GM21515 (cell line): ENCODE measurements around the gene SORCS2.

ENCODE experiments used
- ATAC-seq: cut with Tn5 transposase; IDR thresholded peaks from one replicate; pipeline ENCODE4 v1.9.1; 2021; ENCODE audit not compliant: unreplicated experiment

Gene SORCS2

DNA sequence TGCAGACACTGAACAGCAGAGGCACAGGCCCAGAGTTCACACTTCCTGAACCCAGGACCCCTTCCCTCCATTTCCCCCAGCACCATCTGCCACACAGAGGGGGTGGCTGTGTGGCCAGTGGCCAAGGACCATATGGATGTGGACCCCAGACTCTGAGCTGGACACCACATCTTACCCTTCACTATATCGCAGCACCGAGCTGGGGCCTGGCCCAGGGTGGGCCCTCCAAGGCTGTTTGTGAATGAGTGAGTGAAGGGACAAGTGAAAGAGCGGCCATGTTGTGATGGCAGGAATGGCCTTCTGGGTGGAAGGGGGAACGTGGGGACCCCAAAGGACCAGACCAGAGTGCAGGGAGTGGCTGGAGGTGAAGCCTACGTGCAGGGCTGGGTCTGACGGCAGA is 498.7 kb downstream of the SORCS2 start:
- no peak for ATAC-seq

DNA sequence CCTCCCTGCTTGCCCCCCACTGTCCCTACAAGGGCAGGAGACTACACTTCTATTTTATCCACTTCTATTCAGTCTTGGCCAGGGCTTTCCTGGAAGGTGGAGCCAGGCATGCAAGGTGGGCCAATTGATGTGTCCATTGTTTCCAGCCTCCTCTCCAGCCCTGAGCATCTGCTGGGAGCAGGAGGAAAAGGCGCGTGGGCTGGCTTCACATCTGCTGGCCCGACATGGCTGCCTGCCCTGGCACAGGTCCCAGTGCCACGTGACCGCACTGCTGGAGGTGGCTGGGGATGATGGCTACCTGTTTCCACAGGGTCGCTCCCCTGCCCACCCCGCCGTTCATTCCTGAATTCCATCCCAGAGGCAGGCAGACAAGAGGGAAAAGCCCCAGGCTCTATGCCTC is 499.6 kb downstream of the SORCS2 start:
- no peak for ATAC-seq

DNA sequence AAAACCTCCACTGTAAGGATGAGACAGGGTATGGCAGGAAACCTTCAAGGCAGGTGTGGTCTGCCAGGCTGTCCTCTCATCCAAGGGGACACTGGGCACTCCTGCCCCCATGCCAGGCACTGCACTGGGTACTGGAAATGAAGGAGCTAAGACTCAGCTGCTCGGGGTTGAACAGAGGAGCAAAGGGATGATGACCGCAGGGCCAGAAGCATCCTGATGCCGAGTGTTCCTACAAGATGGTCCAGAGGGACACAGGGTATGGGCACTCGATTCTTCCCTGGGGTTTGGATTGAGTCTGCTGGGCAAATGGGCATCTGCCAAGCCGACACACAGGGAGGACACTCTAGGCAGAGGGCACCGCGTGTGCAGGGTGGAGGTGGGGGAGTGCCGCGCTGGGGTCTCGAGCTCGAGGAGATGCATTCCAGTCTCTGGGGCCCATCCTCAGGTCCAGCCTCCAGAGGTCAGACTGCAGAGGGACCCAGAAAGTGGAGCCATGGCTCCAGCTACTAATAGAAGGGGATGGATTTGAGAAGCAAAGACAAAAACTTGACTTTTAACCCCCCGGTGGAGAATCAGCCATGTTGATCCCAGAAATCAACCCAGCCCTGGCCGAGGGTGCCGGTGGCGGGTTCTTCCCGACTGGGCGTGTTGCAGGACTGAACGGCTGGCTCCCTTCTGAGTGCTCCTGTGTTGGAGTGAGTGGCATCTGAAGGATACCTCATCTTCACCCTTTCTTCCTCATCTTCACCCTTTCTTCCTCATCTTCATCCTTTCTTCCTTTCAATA is 500.3 kb downstream of the SORCS2 start:
- no peak for ATAC-seq

DNA sequence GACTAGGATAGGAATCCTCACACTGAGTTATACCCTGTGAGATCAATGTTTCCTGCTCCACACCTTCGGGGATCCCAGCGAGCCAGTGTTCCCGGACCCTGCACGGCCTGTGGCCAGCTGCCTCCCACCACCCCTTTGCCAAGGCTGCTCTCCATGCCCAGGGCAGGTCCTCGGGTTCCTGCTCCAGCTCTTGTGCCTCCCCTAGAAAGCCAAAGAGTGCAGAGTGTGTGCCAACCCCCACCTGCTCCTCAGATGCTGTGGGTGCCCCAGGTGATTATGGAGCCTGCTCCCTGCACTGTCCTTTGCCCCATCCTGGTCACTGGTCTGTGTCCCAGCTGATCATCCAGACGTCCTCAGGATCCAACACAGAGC is 500.9 kb downstream of the SORCS2 start:
- ATAC-seq = no peak

DNA sequence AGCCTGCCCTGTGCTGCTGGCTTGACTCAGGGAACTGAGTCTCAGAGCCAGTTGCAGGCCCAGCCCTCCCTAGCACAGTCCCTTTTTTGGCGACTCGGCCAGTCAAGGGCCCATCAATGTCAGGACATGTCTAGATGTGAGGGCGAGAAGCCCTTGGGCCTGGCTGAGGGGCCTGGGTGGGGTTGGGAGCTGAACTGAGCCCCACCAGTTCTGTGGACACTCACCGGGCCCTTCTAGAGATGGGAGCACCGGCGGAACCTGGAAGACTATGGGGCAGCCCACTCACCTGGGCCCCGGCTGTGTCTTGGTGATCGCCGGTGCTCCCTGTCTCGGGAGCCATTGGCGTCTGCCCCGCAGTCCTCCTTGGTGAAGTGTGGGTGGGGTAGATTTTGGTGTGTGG is 501.4 kb downstream of the SORCS2 start:
- no peak for ATAC-seq

DNA sequence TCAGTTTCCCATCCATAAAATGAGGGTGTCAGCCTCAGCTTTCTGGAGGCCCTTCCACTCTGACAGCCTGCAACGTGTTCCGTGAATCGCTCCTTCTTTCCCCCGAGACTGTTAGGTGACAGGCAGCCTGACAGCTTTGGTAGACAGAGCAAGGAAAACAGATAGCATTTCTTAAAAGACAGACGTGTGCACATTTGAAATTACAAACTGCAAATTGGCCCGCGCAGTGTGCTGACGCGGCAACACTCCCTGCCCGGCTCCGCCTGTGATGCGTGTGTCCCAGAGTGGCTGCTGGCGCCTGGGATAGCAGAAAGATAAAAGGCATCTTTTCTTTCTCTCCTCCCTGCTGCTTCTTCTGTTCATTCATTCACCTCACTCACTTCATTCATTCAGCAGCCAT is 502.0 kb downstream of the SORCS2 start:
- no peak for ATAC-seq

DNA sequence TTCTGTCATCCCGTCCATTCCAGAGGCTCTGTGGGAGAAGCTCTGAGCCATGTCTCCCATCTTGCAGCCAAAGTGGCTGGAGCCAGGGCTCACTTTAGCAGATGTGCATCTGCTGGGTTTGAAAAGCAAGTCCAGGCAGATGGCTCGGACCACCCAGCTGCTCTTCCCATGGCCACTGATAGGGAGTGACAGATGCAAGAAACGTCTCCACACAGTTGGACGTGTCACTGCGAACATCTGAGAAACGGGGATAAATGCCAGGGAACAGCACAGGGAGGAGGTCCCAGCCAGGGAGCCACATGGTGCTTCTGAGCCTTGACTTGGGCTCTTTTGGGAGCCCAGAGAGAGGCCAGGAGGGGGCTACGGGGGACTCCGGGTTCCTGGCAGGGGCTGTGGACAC is 505.0 kb downstream of the SORCS2 start:
- no peak for ATAC-seq

DNA sequence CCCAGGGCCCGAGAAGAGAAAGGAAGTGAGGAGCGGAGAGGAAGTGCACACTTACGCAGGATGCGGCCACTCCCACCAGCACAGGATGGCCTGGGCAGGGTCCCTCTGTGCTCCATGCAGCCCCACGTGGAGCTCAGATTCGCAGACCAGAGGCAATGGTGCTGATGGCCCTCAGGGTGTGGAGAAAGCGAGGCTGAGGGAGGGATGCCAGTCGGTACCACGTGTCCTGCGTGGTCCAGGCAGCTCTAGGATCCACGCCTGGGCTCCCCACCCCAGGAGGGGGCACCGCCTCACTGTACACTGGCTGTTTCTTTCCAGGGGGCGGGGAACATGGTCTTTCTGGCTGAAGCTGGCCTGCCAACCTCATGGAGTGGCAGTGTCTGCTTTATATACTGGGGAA is 505.5 kb downstream of the SORCS2 start:
- no peak for ATAC-seq

DNA sequence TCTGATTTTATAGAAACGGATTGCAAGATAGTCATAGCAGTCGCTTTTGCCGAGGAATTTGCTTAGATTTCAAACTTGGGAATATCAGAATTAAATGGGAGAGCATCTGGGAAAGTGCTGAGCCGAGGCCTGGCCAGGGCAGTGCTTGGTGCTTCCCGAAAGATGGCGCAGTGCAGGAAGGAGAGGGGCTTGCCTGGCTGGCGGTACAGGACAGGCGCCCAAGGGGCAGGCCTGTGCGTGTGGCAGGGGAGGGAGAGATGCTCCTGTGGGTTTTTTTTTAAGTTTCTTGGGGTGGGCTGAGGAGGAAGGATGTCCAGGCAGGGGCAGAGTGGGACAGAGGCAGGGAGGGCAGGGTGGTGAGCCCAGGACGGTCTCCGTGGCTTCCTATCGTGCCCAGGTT is 506.2 kb downstream of the SORCS2 start:
- ATAC-seq = no peak

DNA sequence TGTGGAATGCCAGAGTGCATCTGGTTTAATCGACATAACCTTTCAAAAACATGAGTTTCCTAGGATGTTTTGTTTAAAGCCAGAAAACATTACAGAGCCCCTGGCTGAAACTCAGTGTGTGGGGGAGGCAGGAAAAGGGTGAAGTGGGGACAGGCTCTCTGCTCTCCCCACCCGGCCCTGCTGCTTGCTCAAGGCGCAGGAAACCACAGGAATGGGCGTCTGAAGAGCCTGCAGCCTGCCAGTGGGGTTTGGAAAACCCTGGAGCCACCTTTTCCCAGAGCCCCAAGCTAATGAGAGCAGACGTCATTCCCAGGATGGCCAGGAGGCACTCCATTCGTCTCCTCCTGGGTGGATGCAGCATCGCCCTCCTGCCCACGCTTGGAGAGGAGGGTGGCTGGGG is 506.7 kb downstream of the SORCS2 start:
- ATAC-seq = no peak

DNA sequence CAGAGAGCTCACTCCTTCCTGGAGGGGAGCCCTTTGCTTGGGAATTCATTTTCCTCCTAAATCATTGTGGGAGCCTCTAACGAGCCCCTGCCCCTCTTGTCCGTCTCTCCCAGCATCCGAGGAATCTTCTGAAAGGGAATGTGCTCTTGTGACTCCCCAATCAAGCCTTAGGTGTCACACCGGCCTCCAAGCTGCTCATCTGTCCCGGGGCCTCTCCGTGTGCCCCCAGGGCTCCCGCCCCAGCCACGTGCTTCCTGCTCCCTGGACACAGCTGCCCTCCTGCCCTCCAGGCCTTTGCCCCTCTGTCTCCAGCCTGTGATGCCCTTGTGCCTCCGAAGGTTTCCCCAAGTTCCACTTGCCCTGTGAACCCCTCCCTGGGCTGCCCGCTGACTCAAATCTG is 507.5 kb downstream of the SORCS2 start:
- no peak for ATAC-seq

DNA sequence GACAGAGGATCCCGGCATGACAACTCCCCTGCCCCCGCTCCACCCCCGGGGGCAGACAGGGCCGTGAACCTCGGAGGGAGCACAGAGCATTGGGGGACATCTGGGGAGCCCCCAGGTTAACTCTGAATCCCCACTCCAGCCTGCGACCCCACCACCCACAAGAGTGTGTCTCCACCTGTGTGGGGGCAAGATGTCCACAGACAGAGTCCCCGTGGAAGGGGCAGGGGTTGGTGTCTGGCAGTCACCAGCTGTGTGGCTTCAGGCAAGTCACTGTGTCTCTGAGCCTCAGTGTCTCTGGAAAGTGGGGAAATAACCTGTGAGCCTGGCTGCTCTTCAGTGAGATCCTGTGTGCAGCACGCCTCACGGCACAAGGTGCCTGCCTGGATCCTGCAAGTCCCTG is 508.3 kb downstream of the SORCS2 start:
- no peak for ATAC-seq

DNA sequence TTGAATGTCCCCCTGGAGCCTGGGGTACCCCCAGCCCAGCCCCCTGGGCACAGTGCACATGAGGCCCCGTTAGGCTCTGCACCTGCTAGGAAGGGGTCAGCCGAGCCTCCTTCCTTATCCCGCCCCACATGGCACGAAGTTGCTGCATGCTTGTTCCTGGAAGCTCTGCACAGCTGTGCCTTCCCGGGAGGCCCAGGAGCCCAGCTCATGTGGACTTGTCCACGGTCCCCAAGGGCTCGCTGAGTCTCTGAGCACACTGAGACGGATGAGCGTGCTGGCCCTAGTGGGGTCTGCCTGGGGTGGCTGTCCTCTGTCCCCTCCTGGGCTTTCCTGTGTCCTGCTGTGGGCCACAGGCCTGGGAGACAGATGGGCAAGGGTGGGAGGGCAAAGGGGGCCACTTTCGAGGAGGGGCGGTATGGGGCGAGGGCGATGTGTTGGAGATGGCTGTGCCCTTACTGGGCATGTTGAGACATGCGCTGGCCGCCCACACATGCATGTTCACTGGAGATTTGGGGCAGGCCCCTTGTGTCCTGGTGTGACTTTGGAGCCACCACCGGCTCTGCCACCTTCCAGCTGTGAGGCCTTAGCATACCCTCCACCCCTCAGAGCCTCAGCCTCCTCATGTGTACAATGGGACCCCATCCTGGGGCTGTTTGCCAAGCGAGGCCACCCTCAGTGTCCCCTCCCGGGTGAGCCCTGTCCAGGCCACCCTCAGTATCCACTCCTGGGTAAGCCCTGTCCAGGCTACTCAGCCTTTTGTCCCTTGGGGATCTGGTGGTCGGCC is 509.7 kb downstream of the SORCS2 start:
- ATAC-seq = no peak

DNA sequence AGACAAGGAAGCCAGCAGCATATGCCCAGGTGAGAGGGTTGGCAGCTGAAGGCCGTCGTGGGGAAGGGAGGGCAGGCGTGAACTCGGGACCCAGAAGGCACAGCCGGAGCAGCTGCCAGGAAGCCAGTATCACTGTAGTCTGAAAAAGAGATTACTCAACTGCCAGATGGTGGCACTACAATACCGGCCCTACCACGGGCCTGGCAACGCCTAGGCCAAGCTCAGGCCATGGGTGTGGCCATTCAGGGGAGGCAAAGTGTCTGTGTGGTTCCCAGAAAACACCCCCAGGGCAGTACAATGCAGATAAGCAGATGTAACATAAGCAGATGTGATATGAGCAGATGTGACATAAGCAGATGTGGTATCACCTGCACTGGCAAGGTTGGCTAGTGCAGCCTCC is 511.4 kb downstream of the SORCS2 start:
- ATAC-seq = no peak

DNA sequence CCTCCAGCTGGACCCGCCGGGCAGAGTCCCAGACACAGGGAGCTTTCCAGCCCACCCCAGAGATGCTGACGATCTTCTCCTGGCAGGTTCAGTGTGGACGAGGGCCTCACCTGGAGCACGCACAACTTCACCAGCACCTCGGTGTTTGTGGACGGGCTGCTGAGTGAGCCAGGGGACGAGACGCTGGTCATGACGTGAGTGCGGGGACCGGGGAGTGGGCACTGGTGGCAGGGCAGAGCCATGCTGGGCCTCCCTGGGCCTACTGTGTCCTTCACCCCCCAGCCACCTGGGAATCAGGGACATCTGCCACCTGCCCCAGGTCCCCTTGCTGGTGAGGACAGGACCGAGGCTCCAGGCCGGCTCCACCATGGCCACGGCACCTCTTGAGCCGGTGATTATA is 511.8 kb downstream of the SORCS2 start:
- no peak for ATAC-seq

DNA sequence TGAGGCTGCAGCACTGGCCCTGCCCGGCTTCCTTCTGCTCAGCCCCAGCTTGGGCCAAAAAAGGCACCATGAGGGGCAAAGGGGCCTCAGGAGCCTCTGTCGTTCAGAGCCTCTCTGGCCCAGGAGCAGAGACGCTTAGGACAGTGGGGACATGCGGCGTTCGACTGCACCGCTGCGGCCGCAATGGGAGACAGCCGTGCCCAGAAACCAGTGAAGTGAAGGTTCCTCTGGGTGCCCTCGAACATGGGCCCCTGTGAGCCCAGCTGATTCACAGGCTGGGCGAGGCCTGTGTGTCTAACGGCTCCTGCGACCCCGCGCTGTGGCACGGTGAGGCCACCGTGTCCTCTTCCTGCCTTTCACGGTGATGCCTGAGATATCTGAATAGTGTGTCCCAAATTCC is 512.3 kb downstream of the SORCS2 start:
- no peak for ATAC-seq

DNA sequence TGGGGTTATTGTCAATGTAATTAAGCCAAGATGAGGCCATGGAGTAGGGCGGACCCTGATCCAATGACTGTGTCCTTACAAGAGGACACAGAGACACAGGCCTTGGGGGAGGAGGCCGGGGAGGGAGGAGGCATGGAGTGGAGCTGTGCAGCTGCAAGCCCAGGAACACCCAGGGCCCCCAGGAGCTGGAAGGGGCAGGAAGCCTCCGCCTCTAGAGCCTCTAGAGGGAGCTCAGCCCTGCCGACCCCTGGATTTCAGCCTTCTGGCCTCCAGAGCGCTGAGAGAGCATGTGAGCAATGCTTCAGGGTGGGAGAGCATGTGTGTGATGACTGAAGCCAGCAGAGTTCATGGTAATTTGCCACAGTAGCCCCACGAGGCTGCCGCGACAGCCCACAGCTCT is 512.7 kb downstream of the SORCS2 start:
- no peak for ATAC-seq

DNA sequence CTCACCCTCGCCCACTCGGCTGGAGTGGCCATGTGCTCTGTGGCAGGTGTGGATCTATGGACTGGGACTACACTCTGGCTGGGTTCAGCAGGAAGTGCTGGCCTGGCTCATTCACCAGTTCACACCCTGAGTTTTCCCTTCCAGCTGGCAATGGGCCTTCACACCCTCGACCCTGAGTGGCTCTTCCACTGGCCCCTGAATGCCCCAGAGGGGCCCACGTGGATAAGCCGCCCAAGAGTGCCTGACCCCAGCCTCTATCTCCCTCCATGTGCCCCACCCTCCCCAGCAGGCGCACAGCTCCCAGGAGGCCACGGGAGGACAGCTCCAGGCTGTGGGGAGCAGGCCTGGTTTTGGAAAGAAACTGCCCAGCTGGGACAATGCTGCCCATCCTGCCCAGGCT is 513.3 kb downstream of the SORCS2 start:
- no peak for ATAC-seq

DNA sequence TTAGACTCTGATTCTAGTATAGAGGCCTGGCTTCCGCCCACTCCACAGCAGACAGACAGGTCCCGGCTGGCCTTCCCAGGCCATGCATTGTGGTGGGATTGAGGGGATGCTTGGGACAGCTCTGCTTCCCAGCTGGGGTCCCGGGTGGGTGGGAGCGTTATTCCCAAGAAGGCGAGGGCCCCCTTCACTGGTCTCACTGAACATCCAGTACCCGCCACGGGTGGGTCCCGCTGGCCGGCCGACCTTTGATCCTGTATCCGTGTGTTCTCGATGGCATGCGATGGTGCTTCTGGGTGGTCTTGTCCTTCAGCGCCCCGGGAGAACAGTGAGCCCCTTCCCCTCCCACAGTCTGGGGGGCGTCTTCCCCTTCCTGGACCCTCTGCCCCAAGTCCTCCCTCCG is 515.9 kb downstream of the SORCS2 start:
- no peak for ATAC-seq

DNA sequence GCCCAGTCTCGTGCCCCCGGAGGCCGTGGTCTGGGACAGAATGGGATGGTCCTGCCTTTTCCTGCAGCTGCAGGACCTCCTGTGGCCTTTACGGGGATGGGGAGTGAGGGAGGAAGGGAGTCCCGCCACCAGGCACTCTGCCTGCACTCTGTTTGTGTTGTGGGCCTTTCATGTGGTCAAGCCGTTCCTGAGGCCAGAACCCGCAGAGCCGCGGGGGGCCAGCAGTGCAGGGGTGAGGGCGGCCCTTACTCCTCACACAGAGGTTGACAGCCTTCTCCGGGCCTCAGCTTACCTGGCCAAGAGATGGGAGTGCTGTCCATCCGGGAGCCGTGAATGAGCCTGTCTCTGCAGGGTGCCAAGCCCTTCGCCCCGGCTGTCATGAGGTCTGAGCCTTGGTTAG is 516.6 kb downstream of the SORCS2 start:
- no peak for ATAC-seq

DNA sequence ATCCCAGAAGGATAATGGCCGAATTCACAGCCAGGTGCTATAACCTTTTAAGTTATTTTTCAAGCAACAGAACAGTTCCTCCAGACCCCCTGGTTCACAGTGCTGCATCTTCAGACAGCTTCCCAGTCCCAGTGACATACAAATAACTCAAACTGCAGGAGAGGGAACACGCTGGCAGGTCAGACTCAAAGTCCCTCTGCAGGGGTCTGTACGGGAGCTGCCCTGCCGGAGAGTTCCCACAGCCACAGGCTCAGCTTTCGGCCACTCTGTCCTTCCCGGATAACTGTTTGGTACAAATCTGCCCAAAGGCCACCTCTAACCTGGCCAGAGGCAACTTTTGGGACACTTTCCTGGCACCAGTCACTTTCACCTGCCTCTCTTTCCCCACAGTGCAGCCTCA is 517.1 kb downstream of the SORCS2 start:
- no peak for ATAC-seq

DNA sequence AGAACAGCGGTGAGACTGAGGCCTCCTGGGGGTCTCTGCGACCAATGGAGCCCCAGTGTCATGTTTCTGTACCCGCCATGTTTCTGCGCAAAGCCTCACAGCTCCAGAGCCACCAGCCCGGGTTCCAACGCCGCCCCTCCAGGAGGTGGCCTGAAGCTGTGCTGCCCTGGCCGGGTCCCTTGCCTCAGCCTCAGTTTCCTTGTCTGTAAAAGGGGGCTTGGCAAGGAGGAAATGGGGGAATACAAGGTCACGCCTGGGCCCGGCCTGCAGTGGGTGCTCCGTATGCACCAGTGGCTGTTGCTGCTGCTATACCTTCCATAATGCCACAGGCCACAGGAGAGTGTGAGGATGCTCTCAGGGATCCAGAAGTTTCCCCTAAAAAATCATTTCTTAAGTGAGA is 517.8 kb downstream of the SORCS2 start:
- ATAC-seq = no peak
